Measurements from ENCODE around the gene MESD.

GRCh38 chr15:80926126-80926525, 63.5 kb downstream of the MESD start:
- no peak for TF ChIP-seq EZH2 (IDR thresholded peaks at IDR 0.05; ENCODE audit: low read depth)
- TF ChIP-seq CTCF (conservative IDR thresholded peaks at IDR 0.05): no peak

Data from PC-9 (cell line).